Left hindlimb (tissue), 1 donor: ENCODE data around the gene NSF.
"Not testable (repeated sequence)": the region's sequence is repeated elsewhere in the genome, so short reads cannot be mapped to it uniquely, and the experiment has no call there.

Experiments used
- DNase-seq: peaks from one replicate; pipeline ENCODE4 v3.0.0-alpha.2; 2018

Gene NSF

DNA sequence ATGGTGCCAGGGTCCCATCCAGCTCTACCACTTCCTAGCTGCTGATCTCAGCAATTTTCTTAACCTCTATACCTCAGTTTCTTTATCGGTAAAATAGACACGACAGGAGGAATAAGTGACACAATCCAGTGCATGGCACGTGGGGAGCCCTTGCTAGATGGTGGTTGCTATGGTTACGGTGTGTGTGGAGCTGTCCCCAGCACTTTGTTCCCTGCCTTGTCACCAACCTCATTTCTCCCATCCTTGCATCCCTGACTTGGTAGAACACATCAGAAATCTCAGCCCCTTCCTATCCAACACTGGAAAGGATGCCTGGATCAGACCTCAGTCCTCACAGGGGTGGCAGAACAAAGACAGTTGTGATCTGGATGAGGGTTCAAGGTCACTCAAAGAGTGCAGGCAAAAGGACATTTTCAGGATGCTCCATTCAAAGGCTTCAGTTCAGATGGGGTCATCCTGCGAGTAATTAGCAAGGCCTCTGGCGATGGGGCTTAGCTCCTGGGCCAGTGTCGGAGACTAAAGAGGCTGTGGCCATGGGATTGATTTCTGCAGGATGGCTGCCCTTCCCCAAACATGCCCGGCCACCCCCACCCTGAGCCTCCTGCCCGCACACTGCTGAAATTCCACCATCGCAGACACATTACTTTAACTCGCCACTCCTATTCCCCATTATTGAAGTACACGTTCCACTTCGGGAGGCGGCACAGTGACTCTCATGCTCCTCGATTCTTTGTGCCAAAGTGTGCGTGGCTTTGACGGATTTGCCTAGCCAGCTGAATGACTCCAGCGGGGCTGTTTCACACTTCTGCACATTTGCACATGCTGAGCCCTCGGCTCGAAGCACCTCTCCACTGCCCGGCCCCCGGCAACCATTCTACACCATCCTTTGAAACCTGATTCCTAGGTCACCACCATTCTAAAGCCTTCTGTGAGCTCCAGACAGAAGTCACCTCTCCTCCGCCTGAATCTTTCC lies 187.8 kb downstream of the NSF start:
- no peak for DNase-seq

DNA sequence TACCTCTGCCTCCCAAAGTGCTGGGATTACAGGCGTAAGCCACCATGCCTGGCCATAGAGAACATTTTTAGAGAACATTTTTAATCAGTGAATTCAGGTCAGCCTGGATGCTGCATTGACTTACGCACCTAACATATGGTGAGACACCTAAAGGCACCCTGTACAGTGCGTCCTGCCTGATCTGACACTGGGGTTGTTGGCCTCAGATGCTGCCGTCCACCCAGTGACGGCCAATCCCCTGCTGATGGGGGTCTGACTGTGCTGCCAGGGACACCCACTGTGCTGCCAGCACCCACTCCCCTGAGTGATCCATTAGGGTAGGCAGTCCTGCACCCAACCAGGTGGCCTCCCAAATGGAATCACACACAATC lies 189.5 kb downstream of the NSF start:
- DNase-seq, result no peak

GRCh38 chr17:46782250-46782953 lies 191.9 kb downstream of the NSF start:
- DNase-seq, result no peak

DNA sequence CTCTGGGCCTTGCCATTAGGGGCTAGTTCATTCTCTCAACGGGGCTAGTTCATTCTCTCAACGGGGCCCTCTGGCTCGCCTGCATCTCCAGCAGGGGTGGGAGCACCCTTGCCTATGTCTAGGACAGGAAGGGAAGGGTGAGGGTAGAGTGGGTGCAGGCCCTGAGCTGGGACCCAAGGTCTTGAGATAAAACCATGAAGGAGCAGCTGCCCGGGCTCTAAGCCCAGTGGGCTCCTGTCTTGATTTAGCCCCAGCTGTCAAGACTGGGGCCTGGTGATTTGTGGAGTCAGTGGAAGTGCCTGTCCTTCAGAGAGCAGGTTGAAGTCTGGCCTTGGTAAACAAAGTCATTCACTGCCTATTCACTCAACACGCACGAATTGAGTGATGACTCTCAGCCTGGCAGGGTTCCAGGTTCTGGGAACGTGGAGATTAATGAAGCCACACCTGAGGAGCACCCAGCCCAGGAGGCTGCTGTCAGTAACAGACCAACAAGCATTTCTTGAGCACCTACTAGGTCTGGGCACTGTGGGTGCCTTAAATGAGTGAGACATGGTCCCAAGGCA lies 192.6 kb downstream of the NSF start:
- no peak for DNase-seq

DNA sequence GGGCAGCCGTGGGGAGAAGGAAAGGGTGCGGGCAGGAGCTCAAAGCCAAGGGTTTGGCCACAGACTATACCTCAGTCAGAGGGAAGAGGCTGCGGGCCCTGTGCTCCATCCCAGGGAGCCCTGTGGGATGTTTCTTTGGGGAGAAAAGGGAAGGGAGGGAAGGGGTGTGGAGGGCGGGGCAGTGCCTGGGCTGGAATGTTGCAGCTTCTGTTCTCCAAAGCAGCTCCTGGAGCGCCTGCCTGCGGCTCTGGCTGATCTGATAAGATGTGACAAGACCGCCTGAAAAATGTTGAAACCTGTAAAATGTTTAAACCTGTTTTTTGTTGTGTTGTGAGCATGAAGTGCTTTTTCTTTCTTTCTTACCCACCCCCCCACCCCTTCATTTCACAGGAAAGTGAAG lies 195.2 kb downstream of the NSF start:
- no peak for DNase-seq

DNA sequence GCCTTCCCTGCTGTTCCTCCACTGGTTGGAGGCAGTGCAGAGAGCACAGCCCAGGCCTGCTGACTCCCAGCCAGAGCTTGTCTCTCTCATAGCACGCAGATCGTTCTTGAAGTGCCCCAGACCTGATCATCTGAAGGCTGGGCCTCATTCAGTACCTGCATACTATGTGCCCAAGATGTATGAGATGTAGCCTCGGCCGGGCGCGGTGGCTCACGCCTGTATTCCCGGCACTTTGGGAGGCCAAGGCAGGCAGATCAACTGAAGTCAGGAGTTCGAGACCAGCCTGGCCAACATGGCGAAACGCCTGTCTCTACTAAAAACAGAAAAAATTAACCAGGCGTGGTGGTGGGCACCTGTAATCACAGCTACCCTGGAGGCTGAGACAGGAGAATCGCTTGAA lies 197.0 kb downstream of the NSF start:
- no peak for DNase-seq

DNA sequence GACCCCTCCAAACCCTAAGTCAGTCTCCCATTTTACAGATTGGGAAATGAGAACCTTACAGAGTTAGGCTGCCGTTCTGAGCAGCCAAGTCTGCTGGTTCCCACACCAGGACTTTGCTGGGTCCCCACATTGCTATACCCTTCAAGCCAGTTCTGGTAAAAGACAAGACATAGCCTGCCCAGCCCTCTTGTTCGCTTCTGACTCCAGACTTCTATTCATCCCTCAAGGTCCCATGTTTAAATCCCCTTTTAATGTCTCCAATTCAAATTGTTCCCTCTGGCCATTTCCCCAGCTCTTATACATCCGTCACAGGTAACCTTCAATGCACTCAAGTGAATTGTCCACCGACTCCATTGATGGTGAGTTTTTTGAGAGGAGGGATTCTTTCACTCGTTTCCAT lies 197.8 kb downstream of the NSF start:
- no peak for DNase-seq

DNA sequence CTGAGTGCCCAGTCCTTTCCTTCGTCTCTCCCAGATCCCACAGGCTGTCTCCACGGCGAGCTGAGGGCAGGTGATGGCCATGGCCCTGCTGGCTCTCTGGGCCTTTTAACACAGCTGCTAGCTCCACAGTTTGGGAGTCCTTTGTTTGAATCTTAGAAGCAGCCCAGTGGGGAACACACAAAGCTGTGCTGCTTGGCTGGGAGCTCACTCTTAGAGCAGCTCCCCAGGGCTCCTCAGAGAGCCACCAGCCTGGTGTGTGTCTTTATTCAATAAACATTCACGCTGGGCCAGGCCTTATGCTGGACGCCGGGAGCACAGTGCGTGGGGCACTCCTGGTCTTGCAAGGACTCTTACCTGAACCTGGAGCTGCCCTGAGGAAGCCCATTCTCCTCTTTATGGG lies 198.3 kb downstream of the NSF start:
- DNase-seq, result no peak

GRCh38 chr17:46789610-46790009 lies 199.1 kb downstream of the NSF start:
- no peak for DNase-seq

DNA sequence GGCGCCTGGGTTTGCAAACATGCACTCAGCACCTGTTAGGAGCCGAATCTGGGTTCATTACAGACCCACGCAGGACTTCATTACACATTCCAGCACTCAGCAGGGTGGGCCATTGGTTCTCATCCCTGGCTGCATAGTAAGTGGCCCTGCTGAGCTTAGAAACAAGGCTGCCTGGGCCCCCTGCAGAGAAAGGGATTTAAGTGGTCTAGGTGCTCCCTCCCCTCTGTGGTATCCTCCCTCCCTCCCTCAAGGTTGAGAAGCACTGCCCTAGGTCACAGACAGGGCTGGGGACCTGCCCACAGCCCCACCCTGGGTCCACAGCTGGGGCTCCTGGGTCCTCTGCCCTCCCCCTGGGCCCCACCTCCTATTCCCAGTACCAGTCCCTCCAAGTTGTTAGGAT lies 199.7 kb downstream of the NSF start:
- no peak for DNase-seq

DNA sequence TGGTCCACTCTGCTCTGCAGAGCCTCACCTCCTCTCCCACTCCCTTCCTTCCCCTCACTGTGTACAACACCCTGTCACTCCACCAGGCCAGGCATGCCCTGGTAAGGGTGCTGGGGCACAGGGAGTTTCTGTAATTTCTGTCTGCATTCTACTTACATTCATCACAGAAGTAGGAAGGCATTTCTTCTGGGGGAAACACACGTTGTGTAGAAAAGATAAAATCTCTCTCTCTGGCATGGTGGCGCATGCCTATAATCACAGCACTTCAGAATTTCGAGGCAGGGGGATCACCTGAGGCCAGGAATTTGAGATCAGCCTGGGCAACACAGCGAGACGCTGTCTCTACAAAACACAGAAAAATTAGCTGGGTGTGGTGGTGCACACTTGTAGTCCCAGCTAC lies 201.1 kb downstream of the NSF start:
- DNase-seq, result no peak

DNA sequence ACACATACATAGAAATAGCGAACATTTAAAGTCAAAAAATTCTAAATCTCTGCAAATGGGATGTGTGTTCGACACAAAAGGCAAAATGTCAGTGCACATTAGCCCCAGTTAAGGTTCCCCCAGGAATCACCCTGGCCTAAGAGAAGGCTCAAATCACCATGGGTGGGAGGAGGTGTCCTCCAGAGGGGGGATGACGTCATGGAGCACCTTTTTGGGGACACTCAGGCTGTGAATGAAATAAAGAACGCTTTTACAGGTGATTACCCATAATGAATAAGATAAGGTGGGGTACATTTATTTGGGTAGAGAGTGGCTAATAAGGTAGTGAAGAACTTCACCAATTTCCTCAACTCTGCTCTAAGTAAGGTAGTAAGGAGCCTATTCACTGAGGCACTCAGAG lies 201.6 kb downstream of the NSF start:
- no peak for DNase-seq

GRCh38 chr17:46793023-46793422 lies 202.6 kb downstream of the NSF start:
- not testable (repeated sequence) for DNase-seq

DNA sequence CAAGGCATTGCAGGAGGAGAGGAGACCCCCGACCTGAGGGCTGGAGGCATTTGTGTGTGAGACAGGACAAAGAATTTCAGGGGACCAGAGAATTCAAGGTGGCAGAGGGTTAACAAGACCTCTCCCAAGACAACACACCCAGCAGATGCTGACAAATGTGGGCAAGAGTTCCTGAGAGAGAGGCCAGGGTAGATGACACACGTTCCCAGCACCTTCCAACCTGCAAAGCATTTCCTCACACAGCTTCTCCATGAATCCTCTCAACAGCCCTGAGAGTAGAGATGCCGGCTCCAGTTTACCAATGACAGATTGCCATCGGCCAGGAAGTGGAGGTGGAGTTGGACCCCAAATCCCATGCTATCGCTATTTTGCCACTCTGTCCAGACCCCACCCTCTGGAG lies 203.1 kb downstream of the NSF start:
- DNase-seq, result no peak

GRCh38 chr17:46794318-46794717 lies 203.8 kb downstream of the NSF start:
- no peak for DNase-seq

DNA sequence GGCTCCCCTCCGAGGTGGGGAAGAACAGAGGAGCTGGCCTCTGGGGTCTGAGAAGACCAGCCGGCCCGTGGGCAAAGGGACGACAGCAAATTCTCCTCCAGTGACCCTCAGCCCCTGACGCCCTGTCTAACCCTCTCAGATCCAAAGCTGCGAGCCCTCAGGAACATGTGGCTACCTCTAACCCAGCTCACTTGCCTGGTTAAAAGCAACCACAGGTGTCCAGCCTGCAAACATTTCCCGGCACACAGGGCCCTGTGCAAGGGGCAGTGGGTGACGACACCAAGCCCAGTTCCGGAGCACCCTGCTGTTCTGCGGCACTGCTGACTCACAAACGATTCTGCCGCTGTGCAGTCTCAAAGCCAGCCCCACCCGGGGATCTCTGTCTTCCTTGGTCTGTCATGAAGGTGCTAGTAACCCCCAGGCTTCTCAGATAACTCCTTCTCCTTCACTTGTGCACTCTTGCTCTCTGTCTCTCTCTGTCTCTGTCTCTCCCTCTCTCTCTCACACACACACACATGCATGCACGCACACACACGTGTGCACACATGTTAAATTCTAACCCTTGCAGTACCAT lies 205.0 kb downstream of the NSF start:
- DNase-seq, result no peak

DNA sequence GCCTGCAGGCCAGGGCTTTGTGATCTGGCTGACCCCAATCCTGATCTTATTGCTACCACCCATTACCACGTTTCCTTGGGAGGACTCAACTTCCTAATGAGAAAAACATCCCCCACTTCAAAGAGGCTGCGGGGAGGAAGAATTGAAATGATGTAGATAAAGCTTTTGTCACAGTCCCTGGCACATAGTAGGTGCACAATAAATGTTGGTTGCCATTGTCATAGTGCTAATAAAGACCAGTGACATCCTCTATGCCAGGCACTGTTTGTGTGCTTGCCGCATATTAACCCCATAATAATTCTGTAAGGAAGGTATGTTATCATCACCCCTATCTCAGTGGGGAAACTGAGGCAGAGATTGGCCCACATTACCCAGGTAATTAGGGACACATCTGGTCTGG lies 205.6 kb downstream of the NSF start:
- no peak for DNase-seq

GRCh38 chr17:46796524-46796923 lies 206.1 kb downstream of the NSF start:
- DNase-seq, result no peak

DNA sequence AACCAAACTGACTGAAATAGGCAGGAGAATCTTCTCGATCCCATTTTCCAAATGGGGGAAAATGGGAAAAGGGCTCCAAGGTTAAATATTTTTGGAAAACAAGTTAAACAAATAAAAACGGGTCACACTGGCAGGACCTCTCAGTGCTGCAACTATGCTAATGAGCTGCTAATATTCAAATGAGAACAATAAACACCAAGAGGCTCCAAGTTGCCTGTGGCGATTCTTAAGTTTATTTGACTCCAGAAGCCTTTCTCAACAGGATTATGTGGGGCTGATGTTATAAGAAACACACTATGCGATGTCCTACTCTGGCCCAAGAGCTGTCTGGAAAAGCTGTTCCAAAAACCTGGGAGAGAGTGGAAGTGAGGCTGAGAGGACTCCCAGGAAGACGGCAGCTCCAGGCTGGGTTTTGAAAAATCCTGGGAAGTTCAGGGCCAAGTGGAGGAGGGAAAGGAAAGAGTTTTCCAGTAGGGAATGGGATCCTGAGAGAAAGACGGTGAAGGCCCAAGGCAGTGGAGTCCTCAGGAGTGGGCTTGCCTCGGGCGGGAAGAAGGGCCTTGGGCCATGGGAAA lies 206.6 kb downstream of the NSF start:
- DNase-seq, result no peak

DNA sequence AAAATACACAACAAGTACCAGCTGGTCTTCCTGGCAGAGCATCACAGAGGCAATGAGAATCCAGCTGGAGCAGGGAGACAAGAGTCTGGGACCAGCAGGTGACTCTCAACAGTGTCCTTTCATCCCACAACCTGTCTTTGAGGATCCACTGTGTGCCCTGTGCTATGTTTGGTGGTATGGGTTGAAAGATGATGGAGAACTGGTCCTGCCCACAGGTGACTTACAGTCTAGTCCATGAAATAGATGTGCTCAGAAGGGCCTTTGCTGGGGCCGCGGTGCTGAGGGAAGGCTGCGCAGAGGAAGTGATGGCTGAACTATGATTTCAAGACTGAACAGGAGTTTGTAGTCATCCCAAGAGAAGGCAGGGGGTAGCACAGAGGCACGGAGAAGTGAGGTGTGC lies 210.1 kb downstream of the NSF start:
- DNase-seq, result no peak

DNA sequence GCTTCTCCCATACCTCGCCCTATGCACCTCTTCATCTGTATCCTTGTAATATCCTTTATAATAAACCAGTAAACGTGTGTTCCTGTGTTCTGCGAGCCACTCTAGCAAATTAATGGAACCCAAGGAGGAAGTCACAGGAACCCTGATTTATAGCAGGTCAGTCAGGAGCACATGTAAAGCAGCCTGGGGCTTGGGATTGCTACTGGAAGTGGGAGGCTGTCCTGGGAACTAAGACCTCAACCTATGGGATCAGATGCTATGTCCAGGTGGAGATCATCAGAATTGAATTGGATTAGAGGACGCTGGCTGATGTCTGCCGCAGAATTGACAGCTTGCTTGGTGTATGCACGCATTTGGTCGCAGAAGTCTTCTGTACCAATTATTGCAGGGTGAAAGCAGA lies 212.3 kb downstream of the NSF start:
- DNase-seq, result no peak

GRCh38 chr17:46803544-46803943 lies 213.1 kb downstream of the NSF start:
- DNase-seq, result no peak

DNA sequence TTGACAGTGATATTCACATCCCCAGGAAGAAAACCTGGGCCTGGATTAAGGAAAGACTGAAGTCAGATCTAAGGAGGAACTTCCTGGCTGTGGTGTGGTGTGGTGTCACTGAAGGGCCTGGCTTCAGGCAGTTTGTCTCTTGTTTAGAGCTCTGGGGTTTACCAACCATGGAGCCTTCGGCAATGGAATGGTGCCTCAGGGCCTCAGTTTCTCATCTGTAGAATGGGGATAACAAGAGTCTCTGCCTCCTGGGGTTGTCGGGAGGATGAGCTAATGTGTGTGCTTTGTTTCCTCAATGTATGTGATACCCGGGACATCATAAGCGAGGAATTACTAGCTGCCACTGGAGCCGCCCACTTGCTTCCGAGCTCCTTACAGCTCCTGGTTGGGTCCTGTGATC lies 215.3 kb downstream of the NSF start:
- no peak for DNase-seq
